ENCODE results near the gene GATAD2B. TPM values are rescaled to one million over a fixed set of nuclear protein-coding genes. Genes with fewer than 3 reads are reported as not detected.

The GATAD2B gene
- total RNA-seq, 1 experiment from 2014 or later = 46.9 TPM

- no peak for TF ChIP-seq ZSCAN18 (CRISPR knock-in tag; IDR thresholded peaks at IDR 0.05)
- TF ChIP-seq JUN (CRISPR knock-in tag; IDR thresholded peaks at IDR 0.05) = no peak
- no peak for TF ChIP-seq ZNF263 (CRISPR knock-in tag; IDR thresholded peaks at IDR 0.05; ENCODE audit: low read depth)
- TF ChIP-seq ESRRA (CRISPR knock-in tag; IDR thresholded peaks at IDR 0.05; ENCODE audit: borderline replicate concordance) = no peak
- TF ChIP-seq AFF4 (CRISPR knock-in tag; IDR thresholded peaks at IDR 0.05; ENCODE audit: borderline replicate concordance) = no peak
- no peak for TF ChIP-seq HMGA2 (CRISPR knock-in tag; IDR thresholded peaks at IDR 0.05)
- TF ChIP-seq NFE2L1 (CRISPR knock-in tag; IDR thresholded peaks at IDR 0.05) = no peak
- no peak for TF ChIP-seq E2F5 (CRISPR knock-in tag; IDR thresholded peaks at IDR 0.05)
Measured at GRCh38 chr1:153816283-153816889, 106.4 kb downstream of the GATAD2B start (continued).

- CTCF ChIA-PET = interaction anchor here (1.6 to 4.0 kb wide), 2 partner anchors 8 to 128 kb away, joined by 3 to 21 read pairs; no protein-coding TSS in a partner anchor
- ATAC-seq = no peak
Measured at GRCh38 chr1:153805886-153806719, 116.7 kb downstream of the GATAD2B start.

More at GRCh38 chr1:153805886-153806719, 116.7 kb downstream of the GATAD2B start:
- no peaks in the 10 kb centered on the region for H3K9me3 Mint-ChIP-seq
- peak overlapping the region; percentile 2 for H3K27ac Mint-ChIP-seq
- TF ChIP-seq ZSCAN18 (CRISPR knock-in tag; IDR thresholded peaks at IDR 0.05) (no peak), MLX (CRISPR knock-in tag; IDR thresholded peaks at IDR 0.05) (no peak), USF1 (CRISPR knock-in tag; IDR thresholded peaks at IDR 0.05) (no peak), NFYB (CRISPR knock-in tag; conservative IDR thresholded peaks at IDR 0.05; ENCODE audit: low read depth) (no peak), TEAD4 (CRISPR knock-in tag; IDR thresholded peaks at IDR 0.05) (no peak), CREM (CRISPR knock-in tag; IDR thresholded peaks at IDR 0.05) (no peak), MAX (CRISPR knock-in tag; IDR thresholded peaks at IDR 0.05) (no peak), ELF4 (CRISPR knock-in tag; IDR thresholded peaks at IDR 0.05; ENCODE audit: low read depth) (no peak), SP1 (CRISPR knock-in tag; conservative IDR thresholded peaks at IDR 0.05) (no peak), AFF4 (CRISPR knock-in tag; IDR thresholded peaks at IDR 0.05; ENCODE audit: borderline replicate concordance) (no peak), ZNF416 (CRISPR knock-in tag; IDR thresholded peaks at IDR 0.05) (no peak), MXD4 (CRISPR knock-in tag; IDR thresholded peaks at IDR 0.05; ENCODE audit: borderline replicate concordance) (no peak), NFATC4 (CRISPR knock-in tag; IDR thresholded peaks at IDR 0.05) (no peak), IRF1 (CRISPR knock-in tag; IDR thresholded peaks at IDR 0.05) (no peak)
- H3K4me1 Mint-ChIP-seq = peaks cover 13% of the 10 kb centered on the region
- DNase-seq (ENCODE audit: low spot score) = no peak
- no peaks in the 10 kb centered on the region for H3K27me3 Mint-ChIP-seq (ENCODE audit: low read depth)
- POLR2A ChIA-PET = no interaction called here
- no peak overlapping the region for H3K4me3 Mint-ChIP-seq
- H3K36me3 Mint-ChIP-seq = peaks cover 22% of the 10 kb centered on the region

Measured in WTC11 (cell line).